DMS 273 treated with DMSO at 0.1 percent for 48 hours (cell line): Measurements from ENCODE around the gene TMEM198.

Experiments
- DNase-seq: peaks from one replicate; lab custom pipeline; 2025; lab: John Stamatoyannopoulos, UW

TMEM198 gene

GRCh38 chr2:219562049-219563020, 18.5 kb downstream of the TMEM198 start:
- DNase-seq: no peak

GRCh38 chr2:219563271-219563928, 19.6 kb downstream of the TMEM198 start:
- no peak for DNase-seq

DNA sequence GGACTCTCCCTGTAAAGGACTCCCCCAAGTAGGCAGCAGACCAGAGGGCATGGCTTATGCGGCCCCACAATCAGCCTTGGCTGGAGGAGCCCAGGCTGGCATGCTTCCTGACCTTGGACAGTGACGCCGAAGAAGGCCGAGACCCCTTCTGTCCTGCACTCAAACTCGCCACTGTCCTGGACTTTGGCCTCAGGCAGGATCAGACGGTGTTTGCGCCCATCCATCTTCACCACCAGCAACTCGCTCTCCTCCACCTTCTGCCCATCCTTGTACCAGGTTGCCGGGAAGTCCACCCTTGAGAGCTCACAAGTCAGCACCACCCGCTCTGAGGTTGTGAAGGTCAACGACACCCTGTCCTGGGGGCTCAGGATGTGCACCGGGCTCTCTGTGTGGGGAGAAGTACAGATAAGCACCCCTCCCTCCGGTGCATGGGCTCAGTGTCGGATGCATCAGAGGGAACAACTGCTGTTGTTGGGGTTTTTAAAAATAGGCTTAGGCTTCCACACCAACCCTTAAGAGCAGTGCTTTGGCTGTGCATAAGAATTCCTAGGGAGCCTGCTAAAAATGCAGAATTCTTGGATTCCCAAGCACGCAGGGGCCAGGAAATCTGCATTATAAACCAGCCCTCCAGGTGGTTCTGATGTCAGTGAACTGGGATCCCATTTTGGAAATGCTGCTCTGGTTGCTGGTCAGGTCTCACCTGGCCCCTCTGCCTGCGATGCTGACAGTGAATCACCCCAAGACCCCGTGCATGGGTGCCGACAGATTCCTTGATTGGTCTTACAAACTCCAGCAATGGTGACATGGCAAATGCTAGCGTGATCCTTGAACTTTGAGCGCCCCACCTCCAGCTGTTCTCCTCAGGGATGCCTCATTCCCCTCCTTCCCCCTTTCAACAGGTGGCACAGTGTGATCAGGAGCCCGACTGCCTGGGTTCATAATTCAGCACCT, 21.6 kb downstream of the TMEM198 start:
- no peak for DNase-seq

- no peak for DNase-seq
Observed at GRCh38 chr2:219566640-219567039, 22.8 kb downstream of the TMEM198 start.

DNA sequence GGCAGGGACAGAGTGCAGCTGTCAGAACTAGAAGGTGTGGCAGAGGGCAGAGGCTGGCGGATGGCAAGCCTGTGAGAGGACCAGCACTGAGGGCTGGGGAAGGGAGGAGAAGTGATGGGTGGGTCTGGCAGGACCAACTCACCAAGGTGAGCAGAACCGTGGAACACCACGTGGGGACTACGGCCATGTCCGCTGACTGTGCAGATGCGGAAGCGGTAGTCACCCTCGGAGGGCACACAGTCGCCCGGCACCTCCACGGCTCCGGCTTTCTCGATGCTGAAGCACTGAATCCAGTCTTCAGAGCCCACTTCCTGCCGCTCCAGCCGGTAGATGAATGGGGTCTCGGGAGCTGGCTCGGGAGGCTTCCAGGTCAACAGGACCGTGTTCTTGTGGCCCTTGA, 23.3 kb downstream of the TMEM198 start:
- no peak for DNase-seq

- DNase-seq: no peak
Observed at GRCh38 chr2:219567791-219568361, 24.0 kb downstream of the TMEM198 start.

GRCh38 chr2:219569041-219569440, 25.2 kb downstream of the TMEM198 start:
- DNase-seq: no peak

DNA sequence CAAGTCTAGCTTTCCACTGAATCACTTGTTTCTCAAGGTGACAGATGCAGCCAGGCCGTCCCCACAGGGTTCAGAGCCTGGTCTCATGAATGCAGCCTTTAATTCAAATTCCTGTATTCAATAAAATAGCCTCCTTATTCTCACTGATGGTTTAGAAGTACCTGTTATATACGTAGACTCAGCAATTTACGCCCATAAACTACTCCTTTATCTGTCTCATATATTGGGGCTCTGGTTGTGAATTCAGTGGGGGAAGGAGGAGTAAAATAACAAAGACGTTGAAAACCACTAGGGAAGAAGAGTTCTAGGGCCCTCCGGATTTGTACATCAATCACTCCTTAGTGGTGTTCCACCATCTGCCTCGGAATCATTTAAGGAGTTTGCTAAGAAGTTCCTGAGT, 25.8 kb downstream of the TMEM198 start:
- no peak for DNase-seq

GRCh38 chr2:219570194-219570923, 26.5 kb downstream of the TMEM198 start:
- no peak for DNase-seq

GRCh38 chr2:219570924-219571310, 27.1 kb downstream of the TMEM198 start:
- no peak for DNase-seq

DNA sequence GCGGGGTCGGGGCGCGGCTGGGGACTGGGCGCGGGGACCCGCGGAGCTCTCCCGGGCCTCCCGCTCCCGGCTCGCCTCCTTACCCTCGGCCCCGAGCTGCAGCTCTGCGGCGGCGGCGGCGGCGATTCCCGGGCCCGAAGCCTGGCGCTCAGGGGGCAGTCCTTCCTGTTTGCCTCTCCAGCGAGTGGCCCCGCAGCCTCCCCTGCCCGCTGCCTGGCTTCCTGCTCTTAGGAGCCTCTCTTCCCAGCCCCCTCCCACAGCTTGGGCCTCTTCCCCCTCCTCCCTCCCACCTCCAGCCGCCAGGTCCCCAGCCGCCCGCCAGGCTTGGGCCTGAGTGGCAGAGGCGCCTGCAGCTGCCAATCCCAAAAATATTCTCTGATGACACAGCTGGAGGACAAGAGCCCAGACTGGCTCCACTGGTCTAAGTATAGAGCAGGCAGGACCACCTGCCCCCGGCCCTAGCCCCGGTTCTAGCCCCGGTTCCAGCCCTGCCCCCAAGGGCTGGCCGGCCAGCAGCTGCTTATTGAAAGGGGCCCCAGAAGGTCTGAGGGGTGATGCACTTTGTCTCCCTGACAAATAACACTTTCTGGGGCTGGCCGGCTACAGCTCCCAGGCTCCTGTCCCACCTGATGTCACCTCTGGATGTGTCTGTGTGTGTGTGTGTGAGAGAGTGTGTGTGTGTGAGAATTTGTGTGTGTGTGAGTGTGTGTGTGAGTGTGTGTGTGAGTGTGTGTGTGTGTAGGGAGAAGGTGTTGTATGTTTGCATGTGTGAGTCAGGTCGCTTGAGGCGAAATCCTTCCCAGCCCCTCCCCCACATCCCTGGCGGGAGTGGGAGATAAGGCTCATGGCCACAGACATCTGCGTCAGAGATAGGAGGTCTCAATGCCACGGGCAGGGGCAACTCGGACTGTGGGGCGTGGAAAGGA, 27.7 kb downstream of the TMEM198 start, which contains the start of gene OBSL1:
Gene OBSL1 (minus strand): TSS at position 229 of the 926 bp plus-strand sequence. CDS start 307 bp downstream, outside the sequence.
- peak; percentile 40 for DNase-seq

- no peak for DNase-seq
Observed at GRCh38 chr2:219572237-219573001, 28.6 kb downstream of the TMEM198 start, which contains the start of gene INHA. INHA (plus strand) TSS chr2:219572310; CDS start chr2:219572375, 65 bp downstream.

DNA sequence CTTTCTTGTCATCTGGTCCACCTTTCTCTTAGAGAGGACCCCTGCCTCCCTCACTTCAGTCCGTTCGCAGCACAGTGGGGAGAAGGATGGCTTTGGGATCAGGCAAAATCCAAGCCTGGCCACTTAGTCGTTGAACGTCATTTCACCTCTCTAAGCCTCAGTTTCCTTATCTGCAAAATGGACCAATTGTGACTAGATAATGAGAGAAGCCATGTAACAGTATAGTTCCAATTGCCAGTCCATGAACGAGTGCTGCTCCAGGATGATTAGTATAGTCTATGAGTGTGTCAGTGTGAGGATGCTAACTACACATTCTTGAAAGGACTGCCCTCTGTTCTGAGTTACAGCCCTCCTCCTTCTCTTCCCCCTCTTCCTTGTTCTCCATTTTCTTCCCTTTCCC, 29.3 kb downstream of the TMEM198 start:
- DNase-seq: peak; percentile 98

DNA sequence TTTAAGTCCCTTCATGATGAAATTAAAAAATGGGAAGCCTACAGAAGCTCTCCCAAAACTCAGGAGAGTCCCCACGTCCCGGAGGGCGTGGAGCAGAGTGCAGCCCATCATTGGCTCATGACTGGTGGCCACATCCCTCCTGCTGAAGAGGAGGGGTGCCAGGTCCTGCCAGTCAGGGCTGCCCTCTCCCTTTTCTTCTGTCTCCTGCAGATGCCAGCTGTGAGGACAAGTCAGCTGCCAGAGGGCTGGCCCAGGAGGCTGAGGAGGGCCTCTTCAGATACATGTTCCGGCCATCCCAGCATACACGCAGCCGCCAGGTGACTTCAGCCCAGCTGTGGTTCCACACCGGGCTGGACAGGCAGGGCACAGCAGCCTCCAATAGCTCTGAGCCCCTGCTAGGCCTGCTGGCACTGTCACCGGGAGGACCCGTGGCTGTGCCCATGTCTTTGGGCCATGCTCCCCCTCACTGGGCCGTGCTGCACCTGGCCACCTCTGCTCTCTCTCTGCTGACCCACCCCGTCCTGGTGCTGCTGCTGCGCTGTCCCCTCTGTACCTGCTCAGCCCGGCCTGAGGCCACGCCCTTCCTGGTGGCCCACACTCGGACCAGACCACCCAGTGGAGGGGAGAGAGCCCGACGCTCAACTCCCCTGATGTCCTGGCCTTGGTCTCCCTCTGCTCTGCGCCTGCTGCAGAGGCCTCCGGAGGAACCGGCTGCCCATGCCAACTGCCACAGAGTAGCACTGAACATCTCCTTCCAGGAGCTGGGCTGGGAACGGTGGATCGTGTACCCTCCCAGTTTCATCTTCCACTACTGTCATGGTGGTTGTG, 30.9 kb downstream of the TMEM198 start:
- DNase-seq: no peak

- DNase-seq: no peak
Observed at GRCh38 chr2:219575566-219576504, 32.0 kb downstream of the TMEM198 start.

DNA sequence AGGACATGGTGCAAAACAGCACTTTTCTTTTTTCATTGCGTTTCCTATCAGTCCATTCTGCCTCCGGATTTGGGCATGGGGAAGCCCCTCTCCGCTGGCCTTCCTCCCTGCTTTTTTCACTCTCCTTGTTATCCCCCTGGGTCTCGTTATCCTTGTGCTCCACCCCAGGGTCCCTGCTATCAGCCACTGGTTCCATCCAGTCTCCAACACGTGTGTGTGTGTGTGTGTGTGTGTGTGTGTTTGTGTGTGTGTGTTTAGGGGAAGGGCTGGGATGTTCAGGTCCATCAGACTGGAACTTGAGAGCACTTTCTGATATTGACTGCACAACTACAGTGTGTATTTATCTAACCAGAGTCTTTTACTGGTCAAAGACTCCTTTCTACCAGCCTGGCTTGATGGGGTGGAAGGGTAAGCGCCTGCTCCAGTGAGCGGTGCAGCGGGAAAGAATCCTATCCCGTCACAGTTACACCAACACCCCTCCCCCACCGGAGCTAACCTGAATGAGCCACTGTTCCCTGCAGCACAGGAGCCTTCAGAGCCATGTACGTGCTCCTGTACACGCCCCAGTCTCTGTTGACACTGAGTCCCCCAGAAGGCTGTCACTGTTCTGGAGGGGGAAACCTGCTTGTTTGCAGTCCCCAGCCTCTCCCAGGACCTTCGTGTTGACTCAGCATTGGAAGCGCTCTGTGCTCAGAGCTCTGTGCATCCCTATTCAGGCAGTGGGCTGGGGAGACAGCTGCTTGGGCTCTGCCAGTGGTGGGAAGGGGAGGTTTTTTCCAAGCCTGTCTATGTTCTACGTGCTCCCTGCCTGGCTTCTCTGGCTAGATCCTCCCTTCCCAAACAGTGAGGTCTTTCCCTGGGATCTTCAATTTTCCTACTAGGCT, 32.9 kb downstream of the TMEM198 start:
- no peak for DNase-seq
